Measurements from ENCODE around the gene CEP83.

GRCh38 chr12:94287245-94287628 lies 172.4 kb downstream of the CEP83 start:
- TF ChIP-seq CTCF (IDR thresholded peaks at IDR 0.05; ENCODE audit: poor library complexity, severe bottlenecking) (no peak), EP300 (conservative IDR thresholded peaks at IDR 0.05; ENCODE audit: poor library complexity, severe bottlenecking) (no peak), POLR2AphosphoS5 (IDR thresholded peaks at IDR 0.05) (no peak), EZH2 (IDR thresholded peaks at IDR 0.05; ENCODE audit: borderline replicate concordance, insufficient read depth, low read length, poor library complexity, severe bottlenecking) (no peak), REST (IDR thresholded peaks at IDR 0.05; ENCODE audit: borderline replicate concordance) (no peak), TAF1 (IDR thresholded peaks at IDR 0.05; ENCODE audit: low read depth) (no peak), SMC3 (conservative IDR thresholded peaks at IDR 0.05; ENCODE audit: poor library complexity) (no peak), MXI1 (conservative IDR thresholded peaks at IDR 0.05; ENCODE audit: poor library complexity, severe bottlenecking) (no peak)

Measured in neural cell (in vitro differentiated cells).